Activated CD4-positive, alpha-beta T cell treated with anti-CD3 and anti-CD28 coated beads for 4 hours (primary cell): ENCODE measurements around the gene TRAK1.

Source experiments
- DNase-seq, 2 donors: peaks; one replicate each; pipeline ENCODE4 v3.0.0-alpha.2; 2020

The TRAK1 gene

GRCh38 chr3:42182555-42182954 is 91.4 kb downstream of the TRAK1 start:
- DNase-seq: no peak

GRCh38 chr3:42183991-42184632 is 93.0 kb downstream of the TRAK1 start:
- DNase-seq: no peak

- DNase-seq: no peak
These were observed 93.7 kb downstream of the TRAK1 start for GRCh38 chr3:42184651-42185443.

- DNase-seq: no peak
These were observed 96.8 kb downstream of the TRAK1 start for GRCh38 chr3:42187936-42188335.

GRCh38 chr3:42188376-42188775 is 97.2 kb downstream of the TRAK1 start:
- no peak for DNase-seq

- DNase-seq: no peak
These were observed 97.9 kb downstream of the TRAK1 start for GRCh38 chr3:42189001-42189460.

- no peak for DNase-seq
These were observed 98.6 kb downstream of the TRAK1 start for GRCh38 chr3:42189736-42190135.

GRCh38 chr3:42190701-42191442 is 99.7 kb downstream of the TRAK1 start:
- peak; percentile 63 to 74 for DNase-seq

GRCh38 chr3:42191443-42191747 is 100.2 kb downstream of the TRAK1 start:
- no peak for DNase-seq

- no peak for DNase-seq
These were observed 101.4 kb downstream of the TRAK1 start for GRCh38 chr3:42192334-42193200.

GRCh38 chr3:42194943-42195510 is 103.9 kb downstream of the TRAK1 start:
- no peak for DNase-seq

GRCh38 chr3:42195879-42196330 is 104.7 kb downstream of the TRAK1 start:
- no peak for DNase-seq

GRCh38 chr3:42198709-42199108 is 107.6 kb downstream of the TRAK1 start:
- DNase-seq: no peak

- DNase-seq: no peak
These were observed 111.2 kb downstream of the TRAK1 start for GRCh38 chr3:42202217-42202865.

- DNase-seq: no peak
These were observed 113.9 kb downstream of the TRAK1 start for GRCh38 chr3:42204867-42205599.

- no peak for DNase-seq
These were observed 114.8 kb downstream of the TRAK1 start for GRCh38 chr3:42205800-42206514.

GRCh38 chr3:42209917-42210316 is 118.8 kb downstream of the TRAK1 start:
- DNase-seq: no peak

- DNase-seq: no peak
These were observed 119.6 kb downstream of the TRAK1 start for GRCh38 chr3:42210726-42211125.

- DNase-seq: no peak
These were observed 122.3 kb downstream of the TRAK1 start for GRCh38 chr3:42213417-42213816.

GRCh38 chr3:42214064-42214463 is 122.9 kb downstream of the TRAK1 start:
- no peak for DNase-seq
